GM10248 (cell line): ENCODE results near the gene TTC24.

Experiments used
- CTCF ChIA-PET: fragments of 300-600 bp; sonication (Branson Sonifier 250); formaldehyde crosslinking; extraction: SDS; loops from one replicate; lab custom pipeline; 2021; ENCODE audit warnings: antibody characterized with exemption; lab: Yijun Ruan, JAX
- POLR2A ChIA-PET: fragments of 350-650 bp; sonication (Branson Sonifier 250); formaldehyde crosslinking; extraction: SDS; loops from one replicate; lab custom pipeline; 2020; ENCODE audit warnings: antibody characterized with exemption; lab: Yijun Ruan, JAX
- DNase-seq: peaks from one replicate; pipeline ENCODE4 v3.0.0; 2012; ENCODE audit errors: extremely low spot score
- TF ChIP-seq, protein P1 (sequence below): IDR thresholded peaks from 2 replicates; pipeline ENCODE4 v1.5.1; 2012; ENCODE audit warnings: mild to moderate bottlenecking, low read depth; ENCODE audit errors: extremely low read depth, missing control alignments, control extremely low read depth

The TTC24 gene

DNA sequence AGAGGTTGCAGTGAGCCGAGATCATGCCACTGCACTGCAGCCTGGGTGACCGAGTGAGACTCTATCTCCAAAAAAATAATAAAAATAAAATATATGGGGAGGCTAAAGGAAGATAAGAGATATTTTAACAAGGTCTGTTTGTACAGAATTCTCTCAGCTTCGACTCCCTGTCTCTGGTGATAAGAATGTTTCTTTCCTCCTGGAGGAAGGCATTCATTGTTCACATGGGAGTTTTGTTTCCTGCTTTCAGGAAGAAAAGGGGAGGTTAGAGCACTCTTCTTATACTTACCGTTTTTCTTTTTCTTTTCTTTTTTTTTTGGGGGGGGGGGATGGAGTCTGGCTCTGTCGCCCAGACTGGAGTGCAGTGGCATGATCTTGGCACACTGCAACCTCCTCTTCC is 10.0 kb downstream of the TTC24 start:
- no peak for DNase-seq
- ChIA-PET POLR2A (no interaction called here), CTCF (interaction anchor here (1.3 to 3.5 kb wide), 3 partner anchors 11 to 19 kb away, joined by 3 to 14 read pairs (median 7); partner anchors contain the start of gene GPATCH4)
- TF ChIP-seq, protein P1, sequence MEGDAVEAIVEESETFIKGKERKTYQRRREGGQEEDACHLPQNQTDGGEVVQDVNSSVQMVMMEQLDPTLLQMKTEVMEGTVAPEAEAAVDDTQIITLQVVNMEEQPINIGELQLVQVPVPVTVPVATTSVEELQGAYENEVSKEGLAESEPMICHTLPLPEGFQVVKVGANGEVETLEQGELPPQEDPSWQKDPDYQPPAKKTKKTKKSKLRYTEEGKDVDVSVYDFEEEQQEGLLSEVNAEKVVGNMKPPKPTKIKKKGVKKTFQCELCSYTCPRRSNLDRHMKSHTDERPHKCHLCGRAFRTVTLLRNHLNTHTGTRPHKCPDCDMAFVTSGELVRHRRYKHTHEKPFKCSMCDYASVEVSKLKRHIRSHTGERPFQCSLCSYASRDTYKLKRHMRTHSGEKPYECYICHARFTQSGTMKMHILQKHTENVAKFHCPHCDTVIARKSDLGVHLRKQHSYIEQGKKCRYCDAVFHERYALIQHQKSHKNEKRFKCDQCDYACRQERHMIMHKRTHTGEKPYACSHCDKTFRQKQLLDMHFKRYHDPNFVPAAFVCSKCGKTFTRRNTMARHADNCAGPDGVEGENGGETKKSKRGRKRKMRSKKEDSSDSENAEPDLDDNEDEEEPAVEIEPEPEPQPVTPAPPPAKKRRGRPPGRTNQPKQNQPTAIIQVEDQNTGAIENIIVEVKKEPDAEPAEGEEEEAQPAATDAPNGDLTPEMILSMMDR: no peak

- DNase-seq: no peak
- TF ChIP-seq, protein P1: no peak
- CTCF ChIA-PET: interaction anchor here (1.1 to 4.9 kb wide), 9 partner anchors 9 to 133 kb away, joined by 3 to 33 read pairs (median 7); partner anchors contain the start of gene GPATCH4
- POLR2A ChIA-PET: no interaction called here
These were observed 11.0 kb downstream of the TTC24 start for GRCh38 chr1:156590326-156591180.

GRCh38 chr1:156591181-156591431 is 11.6 kb downstream of the TTC24 start:
- DNase-seq: no peak
- POLR2A ChIA-PET: interaction anchor here (0.8 kb wide), 1 partner anchor 17 kb away, joined by 6 read pairs; no protein-coding TSS in a partner anchor
- CTCF ChIA-PET: interaction anchor here (0.9 to 4.9 kb wide), 11 partner anchors 9 to 182 kb away, joined by 3 to 33 read pairs (median 7); partner anchors contain the start of gene GPATCH4
- TF ChIP-seq, protein P1: no peak

DNA sequence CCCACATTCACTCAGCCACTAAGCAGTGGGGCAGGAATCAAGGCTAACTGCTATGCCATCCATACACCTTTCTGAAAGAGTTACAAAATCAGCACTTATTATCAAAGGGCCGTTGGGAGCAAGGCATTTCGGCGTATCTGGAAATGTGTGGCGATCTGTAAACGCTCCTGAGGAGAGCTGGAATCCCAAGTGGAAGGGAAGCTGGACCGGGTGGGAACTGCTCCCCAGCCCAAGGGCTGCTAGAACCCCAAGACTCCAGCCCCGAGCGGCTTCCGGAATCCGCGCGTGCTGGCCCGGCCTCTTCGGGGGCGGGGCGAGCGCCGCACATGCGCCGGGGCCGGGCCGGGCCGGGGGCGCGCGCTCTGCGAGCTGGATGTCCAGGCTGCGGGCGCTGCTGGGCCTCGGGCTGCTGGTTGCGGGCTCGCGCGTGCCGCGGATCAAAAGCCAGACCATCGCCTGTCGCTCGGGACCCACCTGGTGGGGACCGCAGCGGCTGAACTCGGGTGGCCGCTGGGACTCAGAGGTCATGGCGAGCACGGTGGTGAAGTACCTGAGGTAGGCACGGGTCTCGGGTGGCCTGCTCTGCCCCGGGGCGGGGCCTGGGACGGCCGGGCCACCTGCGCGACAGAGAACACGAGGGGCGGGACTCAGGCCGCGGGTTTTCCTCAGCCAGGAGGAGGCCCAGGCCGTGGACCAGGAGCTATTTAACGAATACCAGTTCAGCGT is 12.1 kb downstream of the TTC24 start, which contains the start of gene NAXE:
NAXE (plus strand) TSS at position 345 of the 726 bp plus-strand sequence; CDS start at position 374, 29 bp downstream.
- POLR2A ChIA-PET: interaction anchor here (0.8 kb wide), 1 partner anchor 17 kb away, joined by 6 read pairs; no protein-coding TSS in a partner anchor
- TF ChIP-seq, protein P1: no peak
- CTCF ChIA-PET: interaction anchor here (0.6 to 4.9 kb wide), 15 partner anchors 10 to 181 kb away, joined by 3 to 33 read pairs (median 6); partner anchors contain the start of genes GPATCH4 and TTC24

DNA sequence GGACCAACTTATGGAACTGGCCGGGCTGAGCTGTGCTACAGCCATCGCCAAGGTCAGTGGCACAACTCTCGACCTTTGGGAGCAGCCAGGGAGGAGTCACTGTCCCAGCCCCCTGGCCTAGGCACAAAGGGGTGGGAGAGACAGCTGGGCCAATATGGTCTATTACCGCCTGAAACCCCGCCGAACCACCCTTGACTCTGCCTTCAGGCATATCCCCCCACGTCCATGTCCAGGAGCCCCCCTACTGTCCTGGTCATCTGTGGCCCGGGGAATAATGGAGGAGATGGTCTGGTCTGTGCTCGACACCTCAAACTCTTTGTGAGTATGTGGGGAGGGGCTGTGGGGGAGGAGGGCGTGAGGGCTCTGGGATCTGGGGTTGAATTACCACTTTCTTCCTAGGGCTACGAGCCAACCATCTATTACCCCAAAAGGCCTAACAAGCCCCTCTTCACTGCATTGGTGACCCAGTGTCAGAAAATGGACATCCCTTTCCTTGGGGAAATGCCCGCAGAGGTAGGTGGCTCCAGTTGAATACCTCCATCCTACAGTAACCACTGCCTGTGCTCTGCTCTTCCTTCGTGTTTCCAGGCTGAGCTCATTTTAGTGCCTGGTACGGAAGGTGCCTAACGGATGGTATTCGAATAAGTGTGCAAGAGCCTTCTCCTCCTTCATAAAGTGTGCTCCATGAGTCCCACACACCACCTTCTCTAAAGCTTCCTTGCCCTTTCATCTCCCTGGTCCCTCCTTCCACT is 12.8 kb downstream of the TTC24 start:
- TF ChIP-seq, protein P1: no peak
- POLR2A ChIA-PET: interaction anchor here (1.0 kb wide), 1 partner anchor 32 kb away, joined by 3 read pairs; no protein-coding TSS in a partner anchor
- no peak for DNase-seq
- CTCF ChIA-PET: interaction anchor here (0.6 to 4.9 kb wide), 17 partner anchors 7 to 146 kb away, joined by 3 to 33 read pairs (median 6); partner anchors contain the start of genes GPATCH4 and TTC24

More for the DNA sequence above, 12.1 kb downstream of the TTC24 start, which contains the start of gene NAXE:
- DNase-seq: peak; percentile 89
